ENCODE results near the gene SPNS1.

DNA sequence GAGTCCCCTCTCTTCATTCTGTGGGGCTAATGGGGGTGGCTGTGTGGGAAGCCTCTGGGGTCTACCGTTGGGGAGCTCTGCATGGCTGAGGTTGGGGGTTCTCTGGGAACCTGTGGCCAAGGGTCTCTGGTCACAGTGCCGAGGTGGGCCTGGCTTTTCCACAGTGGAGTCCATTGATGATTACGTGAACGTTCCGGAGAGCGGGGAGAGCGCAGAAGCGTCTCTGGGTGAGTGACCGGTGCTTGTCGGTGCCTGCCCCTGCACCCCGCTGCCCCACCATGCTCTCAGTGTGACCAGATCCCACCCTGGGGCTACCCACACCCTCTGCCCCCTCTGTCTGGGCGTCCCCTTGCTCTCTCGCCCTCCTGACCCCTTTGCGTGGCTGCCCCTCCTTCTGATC lies 14.8 kb downstream of the SPNS1 start:
- TF ChIP-seq GATA3 (IDR thresholded peaks at IDR 0.05; ENCODE audit: low read depth, low read length) (no peak), GATA2 (IDR thresholded peaks at IDR 0.05; ENCODE audit: low read depth, low read length) (no peak)
